Testis (tissue), 3 donors: ENCODE results near the gene CRYGN. TPM values are rescaled to one million over a fixed set of nuclear protein-coding genes. Genes with fewer than 3 reads are reported as not detected.

Source experiments
- DNase-seq: peaks from one replicate; pipeline ENCODE4 v3.0.0-alpha.2; 2019
- H3K27ac ChIP-seq, 2 donors: fragments of 200-600 bp; sonication (generic); one replicate each; pipeline ENCODE4 v1.5.1; 2019
- H3K27me3 ChIP-seq: fragments of 200-600 bp; sonication (generic); one replicate; pipeline ENCODE4 v1.5.1; 2019
- H3K36me3 ChIP-seq: fragments of 200-600 bp; sonication (generic); one replicate; pipeline ENCODE4 v1.5.1; 2017; ENCODE audit warnings: low read depth; ENCODE audit errors: missing control alignments
- H3K4me1 ChIP-seq: fragments of 200-600 bp; sonication (generic); one replicate; pipeline ENCODE4 v1.5.1; 2019
- H3K4me3 ChIP-seq, 2 donors: fragments of 200-600 bp; sonication (generic); one replicate each; pipeline ENCODE4 v1.5.1; 2017 to 2019
- H3K9me3 ChIP-seq: fragments of 200-600 bp; sonication (generic); one replicate; pipeline ENCODE4 v1.5.1; 2017
- CTCF ChIP-seq, 3 experiments: fragments of 450-650 bp in 2 of 3; fragments of 200-600 bp in 1 of 3; sonication (generic) in 1 of 3; IDR thresholded peaks; one replicate each; pipeline ENCODE4 v1.5.1; 2016 to 2019; ENCODE audit warnings: antibody characterized with exemption in 3 of 3, mild to moderate bottlenecking in 2 of 3, moderate library complexity in 1 of 3
- POLR2A ChIP-seq: fragments of 450-650 bp; IDR thresholded peaks from one replicate; pipeline ENCODE4 v1.6.1; 2017; ENCODE audit warnings: antibody characterized with exemption, mild to moderate bottlenecking, moderate library complexity
- WGBS, 2 donors: methylation state at CpG; one replicate each; pipeline ENCODE4 v1.1.5; 2018; 5-methylcytosine and 5-hydroxymethylcytosine counted together
- intact Hi-C: fragments of 100-400 bp; cut with DNase I; formaldehyde crosslinking; loops from one replicate; pipeline ENCODE4 v1.15.1; 2023; ENCODE audit warnings: low total_unique reads
- polyA plus RNA-seq: library from polyadenylated mRNA; stranded (reverse); fragments of 350-450 nt; fragmentation: Illumina TruSeq; extraction: RNeasy Lipid Tissue Mini Kit (QIAGEN cat#74804); gene quantifications from one replicate; pipeline ENCODE4 v1.2.3, GENCODE V29; 2014; ENCODE audit warnings: low read depth, low replicate concordance; ENCODE audit not compliant: insufficient read depth
- total RNA-seq, 2 donors: library from RNA; depleted of rRNA; stranded (reverse); fragments of >200 nt; gene quantifications; one replicate each; pipeline ENCODE4 v1.2.3, GENCODE V29; 2016

The CRYGN gene
- total and polyA plus RNA-seq, 3 donors from 2014 or later = 0.44 to 1.7 (median 0.62) TPM

- intact Hi-C loops = no loop called here
- no peak overlapping the region for H3K4me3 ChIP-seq
- H3K27ac ChIP-seq = no peak overlapping the region
- H3K27me3 ChIP-seq = no peaks in the 10 kb centered on the region
- 70 to 88% methylated on average over 5 of the region's 5 CpGs for WGBS, 2 donors
- no peaks in the 10 kb centered on the region for H3K9me3 ChIP-seq
- DNase-seq = no peak
- peaks cover 3% of the 10 kb centered on the region for H3K4me1 ChIP-seq
- TF ChIP-seq POLR2A (no peak), CTCF (IDR thresholded peaks at IDR 0.05) (no peak)
- H3K36me3 ChIP-seq = no peaks in the 10 kb centered on the region
These were observed 19.8 kb downstream of the CRYGN start for GRCh38 chr7:151420144-151420543.

DNA sequence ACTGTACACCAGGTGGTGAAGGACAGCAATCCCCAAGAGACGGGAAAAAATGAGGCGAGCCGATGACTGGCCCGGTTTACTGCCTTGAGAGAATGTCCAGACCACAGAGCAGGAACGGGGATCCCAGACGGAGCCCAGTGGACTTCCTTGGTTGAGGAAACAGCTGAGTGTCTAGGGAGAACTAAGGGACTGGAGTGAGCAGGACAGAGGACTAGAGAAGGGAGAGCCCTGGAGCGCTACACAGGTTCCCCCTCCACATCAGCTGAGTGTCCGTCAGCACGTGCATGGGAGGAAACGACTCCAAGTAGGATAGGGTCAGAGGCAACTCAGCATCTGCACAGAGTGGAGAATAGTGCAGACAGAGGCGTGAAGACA, 23.0 kb downstream of the CRYGN start:
- Histone ChIP-seq H3K9me3 (no peaks in the 10 kb centered on the region), H3K27me3 (no peaks in the 10 kb centered on the region), H3K4me1 (peaks cover 3% of the 10 kb centered on the region), H3K4me3 (no peak overlapping the region), H3K36me3 (no peaks in the 10 kb centered on the region), H3K27ac (peak overlapping the region in 1 of 2 donors; percentile 24)
- TF ChIP-seq CTCF (IDR thresholded peaks at IDR 0.05) (no peak), POLR2A (no peak)
- WGBS, 2 donors = 37 to 44% methylated on average over 11 of the region's 11 CpGs
- intact Hi-C loops = no loop called here
- peak; percentile 37 for DNase-seq

GRCh38 chr7:151416112-151416940, 23.6 kb downstream of the CRYGN start:
- Histone ChIP-seq H3K27ac (peak overlapping the region in 1 of 2 donors; percentile 24), H3K36me3 (no peaks in the 10 kb centered on the region), H3K9me3 (no peaks in the 10 kb centered on the region), H3K4me3 (no peak overlapping the region), H3K4me1 (peaks cover 3% of the 10 kb centered on the region), H3K27me3 (no peaks in the 10 kb centered on the region)
- 63 to 76% methylated on average over 10 of the region's 10 CpGs for WGBS, 2 donors
- DNase-seq = no peak
- TF ChIP-seq CTCF (IDR thresholded peaks at IDR 0.05) (no peak), POLR2A (no peak)
- intact Hi-C loops = no loop called here

- H3K4me3 ChIP-seq = no peak overlapping the region
- no peak overlapping the region for H3K27ac ChIP-seq
- no peak for TF ChIP-seq CTCF (IDR thresholded peaks at IDR 0.05)
- H3K27me3 ChIP-seq = no peaks in the 10 kb centered on the region
- no peaks in the 10 kb centered on the region for H3K36me3 ChIP-seq
- no peak for DNase-seq
- peaks cover 3% of the 10 kb centered on the region for H3K4me1 ChIP-seq
- intact Hi-C loops = no loop called here
- 86 to 91% methylated on average over 3 of the region's 3 CpGs for WGBS, 2 donors
- H3K9me3 ChIP-seq = no peaks in the 10 kb centered on the region
These were observed 24.4 kb downstream of the CRYGN start for GRCh38 chr7:151415375-151416105.
